ENCODE measurements around the gene C1orf185. TPM values are rescaled to one million over a fixed set of nuclear protein-coding genes. Genes with fewer than 3 reads are reported as not detected.
"Not testable (repeated sequence)": the region's sequence is repeated elsewhere in the genome, so short reads cannot be mapped to it uniquely, and the experiment has no call there.

The C1orf185 gene
- total RNA-seq, 1 donor from 2014 or later = not detected

DNA sequence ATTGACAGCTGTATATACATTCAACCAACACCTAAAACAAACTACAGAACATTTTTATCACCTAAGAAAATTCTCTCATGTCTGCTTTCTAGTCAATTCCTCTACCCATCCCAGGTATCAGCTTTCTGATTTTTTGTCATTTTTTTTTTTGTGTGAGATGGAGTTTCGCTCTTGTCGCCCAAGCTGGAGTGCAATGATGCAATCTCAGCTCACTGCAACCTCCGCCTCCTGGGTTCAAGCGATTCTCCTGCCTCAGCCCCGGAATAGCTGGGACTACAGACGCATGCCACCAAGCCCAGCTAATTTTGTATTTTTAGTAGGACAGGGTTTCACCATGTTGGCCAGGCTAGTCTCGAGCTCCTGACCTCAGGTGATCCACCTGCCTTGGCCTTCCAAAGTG lies 25.1 kb downstream of the C1orf185 start:
- intact Hi-C loops (cut with DNase I); DNase-seq (ENCODE audit: low spot score): not testable (repeated sequence)

- DNase-seq (ENCODE audit: low spot score) = no peak
- intact Hi-C loops (cut with DNase I) = no loop called here
These were observed 29.2 kb downstream of the C1orf185 start for GRCh38 chr1:51131185-51131584.

DNA sequence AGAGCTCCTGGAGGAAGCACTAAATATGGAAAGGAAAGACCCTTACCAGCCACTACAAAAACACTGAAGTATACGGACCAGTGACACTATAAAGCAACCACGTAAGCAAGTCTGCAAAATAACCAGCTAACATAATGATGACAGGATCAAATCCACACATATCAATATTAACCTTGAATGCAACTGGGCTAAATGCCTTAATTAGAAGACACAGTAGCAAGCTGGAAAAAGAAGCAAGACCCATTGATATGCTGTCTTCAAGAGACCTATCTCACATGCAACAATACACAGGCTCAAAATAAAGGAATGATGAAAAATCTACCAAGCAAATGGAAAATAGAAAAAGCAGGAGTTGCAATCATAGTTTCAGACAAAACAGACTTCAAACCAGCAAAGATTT lies 31.0 kb downstream of the C1orf185 start:
- DNase-seq (ENCODE audit: low spot score) = no peak
- intact Hi-C loops (cut with DNase I) = no loop called here

- DNase-seq (ENCODE audit: low spot score); intact Hi-C loops (cut with DNase I): not testable (repeated sequence)
These were observed 35.7 kb downstream of the C1orf185 start for GRCh38 chr1:51137696-51138095.

GRCh38 chr1:51139474-51139873 lies 37.4 kb downstream of the C1orf185 start:
- DNase-seq (ENCODE audit: low spot score) = no peak
- intact Hi-C loops (cut with DNase I) = no loop called here

- intact Hi-C loops (cut with DNase I) = no loop called here
- DNase-seq (ENCODE audit: low spot score) = no peak
These were observed 45.4 kb downstream of the C1orf185 start for GRCh38 chr1:51147394-51147793.

- intact Hi-C loops (cut with DNase I) = no loop called here
- DNase-seq (ENCODE audit: low spot score) = no peak
These were observed 52.7 kb downstream of the C1orf185 start for GRCh38 chr1:51154776-51155175.

GRCh38 chr1:51156752-51157151 lies 54.7 kb downstream of the C1orf185 start:
- DNase-seq (ENCODE audit: low spot score) = no peak
- intact Hi-C loops (cut with DNase I) = no loop called here

- intact Hi-C loops (cut with DNase I) = no loop called here
- DNase-seq (ENCODE audit: low spot score) = no peak
These were observed 55.4 kb downstream of the C1orf185 start for GRCh38 chr1:51157395-51157794.

DNA sequence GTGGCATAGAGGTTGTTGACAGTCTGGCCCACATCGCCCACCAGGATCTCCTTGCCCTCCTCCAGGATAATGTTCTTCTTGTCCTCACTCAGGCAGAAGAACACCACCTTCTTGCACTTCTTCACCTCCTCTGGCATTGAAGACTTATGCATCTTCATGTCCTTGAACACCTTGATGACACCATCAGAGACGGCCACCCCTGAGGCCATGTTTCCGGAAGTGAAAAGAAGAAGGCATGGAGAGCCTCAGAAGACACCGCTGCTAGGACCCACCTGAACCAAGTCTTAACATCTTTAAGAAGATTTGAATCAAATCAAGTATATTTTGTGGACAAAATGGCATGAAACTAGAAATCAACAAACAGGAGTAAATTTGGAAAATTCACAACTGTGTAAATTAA lies 56.2 kb downstream of the C1orf185 start:
- DNase-seq (ENCODE audit: low spot score) = no peak
- intact Hi-C loops (cut with DNase I) = no loop called here

- intact Hi-C loops (cut with DNase I); DNase-seq (ENCODE audit: low spot score): not testable (repeated sequence)
These were observed 60.5 kb downstream of the C1orf185 start for GRCh38 chr1:51162560-51162959.

DNA sequence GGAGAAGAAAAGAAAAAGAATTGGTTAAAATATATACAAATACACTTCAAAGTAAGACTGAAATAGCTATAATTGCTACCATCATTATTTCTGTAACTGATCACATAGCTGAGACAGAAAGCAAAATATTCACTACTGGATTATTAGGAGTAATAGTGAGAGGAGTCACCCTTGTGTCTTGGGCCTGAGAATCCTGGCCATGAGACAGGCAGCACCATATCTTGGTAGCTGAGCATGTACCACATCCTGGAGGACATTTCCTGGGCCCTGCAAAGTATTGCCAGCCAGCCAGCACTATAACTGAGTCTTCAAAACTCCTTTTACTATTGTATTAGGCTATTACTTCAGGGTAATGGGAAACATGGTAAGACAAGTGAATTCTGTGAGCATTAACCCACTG lies 63.5 kb downstream of the C1orf185 start:
- intact Hi-C loops (cut with DNase I) = no loop called here

DNA sequence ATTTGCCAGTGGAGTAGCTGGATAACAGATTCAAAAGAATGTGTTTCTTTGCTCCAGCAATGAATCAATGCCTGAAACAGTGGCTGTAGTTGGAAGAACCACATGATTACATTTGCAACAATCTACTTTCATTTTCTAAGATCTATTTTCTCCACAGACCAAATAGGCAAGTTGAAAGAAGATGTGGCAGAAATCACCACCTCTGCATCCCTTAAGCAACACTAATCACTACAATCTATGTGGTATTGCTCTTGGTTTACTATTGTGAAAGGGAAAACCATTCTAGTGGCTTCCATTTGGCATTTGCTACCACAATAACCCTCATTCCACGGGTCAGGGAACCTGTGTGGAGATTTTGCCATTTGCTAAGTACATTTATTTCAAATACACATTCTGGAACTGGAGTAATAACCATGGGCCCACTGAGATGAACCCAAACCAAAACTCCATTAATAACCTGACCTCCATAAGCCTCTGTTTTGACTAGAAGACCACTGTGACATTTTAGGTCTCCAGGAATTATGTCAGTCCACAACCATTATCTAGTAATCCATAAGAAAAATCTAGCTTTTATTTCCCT lies 66.3 kb downstream of the C1orf185 start:
- no peak for DNase-seq (ENCODE audit: low spot score)
- intact Hi-C loops (cut with DNase I) = no loop called here

More for the DNA sequence above, 63.5 kb downstream of the C1orf185 start:
- no peak for DNase-seq (ENCODE audit: low spot score)

DNA sequence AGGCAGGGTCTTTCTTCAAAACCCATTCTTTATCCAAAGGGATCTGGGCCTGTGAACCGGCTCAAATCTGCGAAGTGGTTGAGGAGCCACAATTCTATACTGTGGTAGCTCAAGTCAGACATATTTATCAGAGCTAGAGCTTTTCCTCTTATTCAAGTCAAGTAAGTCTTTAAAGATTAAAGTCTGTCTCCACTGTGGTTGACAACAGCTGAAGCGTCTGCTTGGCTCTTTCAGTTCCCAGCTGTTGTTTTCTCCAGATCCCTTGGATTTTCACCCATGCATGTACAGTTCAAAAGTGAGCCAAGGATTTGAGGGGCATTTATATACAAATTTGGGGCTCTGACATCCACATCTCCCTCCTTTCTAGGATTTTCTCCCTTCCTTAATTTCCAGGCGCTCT lies 66.9 kb downstream of the C1orf185 start:
- no peak for DNase-seq (ENCODE audit: low spot score)
- intact Hi-C loops (cut with DNase I) = no loop called here

DNA sequence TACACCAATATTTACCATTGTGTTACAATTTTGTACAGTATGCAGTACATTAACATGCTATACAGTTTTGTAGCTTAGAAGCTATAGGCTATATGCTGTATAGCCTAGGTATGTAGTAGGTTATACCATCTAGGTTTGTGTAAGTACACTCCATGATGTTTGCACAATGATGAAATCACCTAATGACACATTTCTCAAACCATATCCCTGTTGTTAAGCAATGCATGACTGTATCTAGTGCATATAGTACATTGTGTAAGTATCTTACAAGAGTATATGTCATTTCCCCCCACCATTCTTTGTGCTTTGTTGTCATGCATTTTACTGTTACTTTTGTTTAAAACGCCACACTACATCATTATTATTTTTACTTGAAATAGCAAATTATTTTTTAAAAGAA lies 68.3 kb downstream of the C1orf185 start:
- no peak for DNase-seq (ENCODE audit: low spot score)
- intact Hi-C loops (cut with DNase I) = no loop called here

GRCh38 chr1:51172811-51173210 lies 70.8 kb downstream of the C1orf185 start:
- intact Hi-C loops (cut with DNase I) = no loop called here
- DNase-seq (ENCODE audit: low spot score) = no peak

DNA sequence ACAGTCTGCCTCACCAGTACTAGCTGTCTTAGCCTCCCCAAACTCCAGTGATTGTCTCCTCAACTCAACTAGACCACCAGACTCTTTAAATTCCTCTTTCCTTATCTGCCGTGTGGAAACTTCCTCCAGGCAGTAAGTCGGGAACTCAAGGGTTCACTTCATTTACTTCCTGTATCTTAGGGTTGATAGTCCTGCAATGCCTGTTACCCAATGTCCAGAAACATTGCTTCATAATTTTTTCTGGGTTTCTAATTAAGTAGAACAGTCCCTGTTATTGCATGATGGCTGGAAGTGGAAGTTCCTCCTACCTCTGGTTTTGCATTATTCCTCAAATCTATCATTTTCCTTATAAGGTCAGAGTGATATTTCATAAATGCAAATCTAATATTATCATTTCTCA lies 73.2 kb downstream of the C1orf185 start:
- intact Hi-C loops (cut with DNase I) = no loop called here
- DNase-seq (ENCODE audit: low spot score) = no peak

DNA sequence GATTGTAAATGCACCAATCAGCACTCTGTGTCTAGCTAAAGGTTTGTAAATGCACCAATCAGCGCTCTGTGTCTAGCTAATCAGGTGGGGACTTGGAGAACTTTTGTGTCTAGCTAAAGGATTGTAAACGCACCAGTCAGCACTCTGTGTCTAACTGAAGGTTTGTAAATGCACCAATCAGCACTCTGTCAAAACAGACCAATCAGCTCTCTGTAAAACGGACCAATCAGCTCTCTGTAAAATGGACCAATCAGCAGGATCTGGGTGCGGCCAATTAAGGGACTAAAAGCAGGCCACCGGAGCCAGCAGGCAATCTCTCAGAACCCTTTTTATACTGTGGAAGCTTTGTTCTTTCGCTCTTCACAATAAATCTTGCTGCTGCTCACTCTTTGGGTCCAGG lies 76.0 kb downstream of the C1orf185 start:
- DNase-seq (ENCODE audit: low spot score); intact Hi-C loops (cut with DNase I): not testable (repeated sequence)

DNA sequence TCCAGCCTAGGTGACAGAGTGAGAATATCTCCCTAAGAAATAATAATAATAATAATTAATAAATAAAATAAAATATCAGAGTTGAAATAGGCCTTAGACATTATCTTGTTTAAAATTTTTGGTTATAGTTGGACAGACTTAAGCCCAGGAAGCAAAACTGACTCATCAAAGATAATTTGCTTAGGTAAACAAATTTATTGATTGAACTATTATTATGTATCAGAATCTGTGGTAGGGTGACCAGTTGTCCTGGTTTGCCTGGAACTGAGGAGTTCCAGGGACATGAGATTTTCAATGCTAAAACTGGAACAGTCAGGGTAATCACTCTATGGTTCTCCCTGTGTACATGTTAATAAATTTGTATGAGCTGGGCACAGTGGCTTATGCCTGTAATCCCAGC lies 86.2 kb downstream of the C1orf185 start:
- no peak for DNase-seq (ENCODE audit: low spot score)
- intact Hi-C loops (cut with DNase I) = loop anchor here (2.0 to 10.0 kb wide), 2 partner anchors 253 to 413 kb away; no protein-coding TSS in a partner anchor

DNA sequence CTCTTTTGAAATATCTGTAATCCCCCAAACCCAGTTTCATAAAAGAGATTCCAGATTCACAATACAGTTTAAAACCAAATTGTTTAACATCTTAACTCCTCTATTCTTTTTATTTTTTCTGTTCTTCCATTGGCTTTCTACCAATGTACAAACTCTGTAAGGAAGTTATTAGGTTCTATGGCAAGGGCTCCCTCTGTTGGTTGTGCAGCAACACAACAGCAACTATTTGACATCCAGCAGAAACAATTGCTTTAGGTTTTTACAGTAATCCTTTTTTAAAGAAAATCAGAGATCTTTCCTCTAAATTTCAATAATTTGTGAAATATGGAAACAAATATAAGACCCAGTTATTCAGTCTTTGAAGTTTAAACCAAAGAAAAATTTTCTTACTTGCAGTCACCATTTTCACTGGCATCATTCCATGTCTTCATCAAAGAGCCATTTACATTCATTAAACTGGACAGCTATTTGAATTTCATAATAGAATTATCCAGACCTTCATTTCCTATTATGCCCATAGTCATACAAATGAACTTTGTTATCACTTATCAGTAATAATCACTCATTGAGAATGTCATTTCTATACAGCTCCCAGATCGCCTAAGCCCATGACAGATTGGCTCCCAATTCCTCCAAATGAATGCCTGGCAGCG lies 87.5 kb downstream of the C1orf185 start:
- no peak for DNase-seq (ENCODE audit: low spot score)
- intact Hi-C loops (cut with DNase I) = loop anchor here (2.0 to 10.0 kb wide), 3 partner anchors 48 to 415 kb away; partner anchors contain the start of gene RNF11

GRCh38 chr1:51190961-51191360 lies 88.9 kb downstream of the C1orf185 start:
- DNase-seq (ENCODE audit: low spot score) = no peak
- intact Hi-C loops (cut with DNase I) = loop anchor here (5.0 kb wide), 1 partner anchor 46 kb away; the partner anchor contains the start of gene RNF11

Measured in cardiac septum (tissue), 1 donor.